MCF 10A (cell line): ENCODE measurements around the gene LGR5. TPM values are rescaled to one million over a fixed set of nuclear protein-coding genes. Genes with fewer than 3 reads are reported as not detected.
A peak's percentile ranks its signal among the peaks of the same experiment; 100 is the strongest.

ENCODE experiments used
- BruUV-seq: library from RNA; stranded (reverse); fragments of 400-500 nt; replicated peaks from 2 replicates; lab custom pipeline; 2021; lab: Mats Ljungman, UMichigan
- CTCF ChIA-PET: fragments of 300-600 bp; sonication (Branson Sonifier 250); formaldehyde crosslinking; extraction: SDS; loops from one replicate; lab custom pipeline; 2021; ENCODE audit warnings: antibody characterized with exemption, inconsistent platforms; lab: Yijun Ruan, JAX
- POLR2A ChIA-PET: fragments of 300-600, 350-650 bp; sonication (Branson Sonifier 250); formaldehyde crosslinking; extraction: SDS; loops from one replicate; lab custom pipeline; 2020; ENCODE audit warnings: antibody characterized with exemption, inconsistent platforms; lab: Yijun Ruan, JAX
- DNase-seq: peaks from one replicate; pipeline ENCODE4 v3.0.0-alpha.2; 2018; ENCODE audit not compliant: unreplicated experiment
- H3K27ac Mint-ChIP-seq: one replicate; pipeline ENCODE4 v1.8.0; 2022; ENCODE audit warnings: mild to moderate bottlenecking, low read depth, mixed read lengths; ENCODE audit not compliant: unreplicated experiment
- H3K27me3 Mint-ChIP-seq: one replicate; pipeline ENCODE4 v1.8.0; 2022; ENCODE audit warnings: mixed read lengths; ENCODE audit not compliant: insufficient read depth, unreplicated experiment
- H3K36me3 Mint-ChIP-seq: one replicate; pipeline ENCODE4 v1.8.0; 2022; ENCODE audit warnings: mild to moderate bottlenecking, moderate library complexity, mixed read lengths; ENCODE audit not compliant: insufficient read depth, unreplicated experiment
- H3K4me1 Mint-ChIP-seq: one replicate; pipeline ENCODE4 v1.8.0; 2022; ENCODE audit warnings: mixed read lengths; ENCODE audit not compliant: insufficient read depth, unreplicated experiment
- H3K4me3 Mint-ChIP-seq: one replicate; pipeline ENCODE4 v1.8.0; 2022; ENCODE audit warnings: mild to moderate bottlenecking, moderate library complexity, mixed read lengths; ENCODE audit not compliant: unreplicated experiment
- H3K9me3 Mint-ChIP-seq: one replicate; pipeline ENCODE4 v1.8.0; 2022; ENCODE audit warnings: mixed read lengths; ENCODE audit not compliant: unreplicated experiment
- CTCF ChIP-seq: fragments of 200-600 bp; IDR thresholded peaks from one replicate; pipeline ENCODE4 v1.8.0; 2022; ENCODE audit warnings: antibody characterized with exemption, mild to moderate bottlenecking; ENCODE audit not compliant: unreplicated experiment
- intact Hi-C: fragments of 100-400 bp; cut with micrococcal nuclease; formaldehyde crosslinking; loops from 2 replicates; pipeline ENCODE4 v1.14.1; 2022
- total RNA-seq: library from RNA; stranded (reverse); gene quantifications from 2 replicates; pipeline ENCODE4 v1.2.3, GENCODE V29; 2022

LGR5 gene
- total RNA-seq, 1 experiment from 2014 or later = not detected

GRCh38 chr12:71581206-71581605 is 141.6 kb downstream of the LGR5 start:
- Mint-ChIP-seq H3K36me3 (no peaks in the 10 kb centered on the region), H3K27me3 (no peaks in the 10 kb centered on the region), H3K27ac (no peak overlapping the region), H3K4me3 (no peak overlapping the region), H3K4me1 (peaks cover 6% of the 10 kb centered on the region), H3K9me3 (no peaks in the 10 kb centered on the region)
- ChIA-PET POLR2A (interaction anchor here (1.2 kb wide), 1 partner anchor 20 kb away, joined by 3 read pairs; no protein-coding TSS in a partner anchor), CTCF (interaction anchor here (0.6 to 1.0 kb wide), 3 partner anchors 13 to 288 kb away, joined by 3 read pairs; no protein-coding TSS in a partner anchor)
- intact Hi-C loops = no loop called here
- DNase-seq = peak; percentile 27
- no peak for TF ChIP-seq CTCF
- no TSS peak for BruUV-seq

GRCh38 chr12:71582925-71583324 is 143.3 kb downstream of the LGR5 start:
- H3K27ac Mint-ChIP-seq = no peak overlapping the region
- H3K4me1 Mint-ChIP-seq = peaks cover 6% of the 10 kb centered on the region
- intact Hi-C loops = no loop called here
- BruUV-seq = no TSS peak
- H3K9me3 Mint-ChIP-seq = no peaks in the 10 kb centered on the region
- no peak overlapping the region for H3K4me3 Mint-ChIP-seq
- ChIA-PET POLR2A (no interaction called here), CTCF (no interaction called here)
- H3K36me3 Mint-ChIP-seq = no peaks in the 10 kb centered on the region
- no peaks in the 10 kb centered on the region for H3K27me3 Mint-ChIP-seq
- no peak for TF ChIP-seq CTCF
- DNase-seq = no peak

GRCh38 chr12:71584356-71584755 is 144.8 kb downstream of the LGR5 start:
- Mint-ChIP-seq H3K27me3 (no peaks in the 10 kb centered on the region), H3K4me3 (no peak overlapping the region), H3K4me1 (peaks cover 6% of the 10 kb centered on the region), H3K36me3 (no peaks in the 10 kb centered on the region), H3K9me3 (no peaks in the 10 kb centered on the region), H3K27ac (no peak overlapping the region)
- BruUV-seq = no TSS peak
- intact Hi-C loops = no loop called here
- CTCF ChIA-PET = interaction anchor here (0.7 kb wide), 1 partner anchor 75 kb away, joined by 3 read pairs; no protein-coding TSS in a partner anchor
- TF ChIP-seq CTCF = no peak
- POLR2A ChIA-PET = no interaction called here
- no peak for DNase-seq

- DNase-seq = no peak
- intact Hi-C loops = no loop called here
- no peaks in the 10 kb centered on the region for H3K27me3 Mint-ChIP-seq
- BruUV-seq = no TSS peak
- no peaks in the 10 kb centered on the region for H3K9me3 Mint-ChIP-seq
- POLR2A ChIA-PET = no interaction called here
- CTCF ChIA-PET = no interaction called here
- H3K4me3 Mint-ChIP-seq = no peak overlapping the region
- H3K27ac Mint-ChIP-seq = no peak overlapping the region
- peaks cover 6% of the 10 kb centered on the region for H3K4me1 Mint-ChIP-seq
- no peak for TF ChIP-seq CTCF
- no peaks in the 10 kb centered on the region for H3K36me3 Mint-ChIP-seq
These were observed 145.6 kb downstream of the LGR5 start for GRCh38 chr12:71585218-71585617.
